GM19455 (cell line): Measurements from ENCODE around the gene FOXP2.

Source experiments
- ATAC-seq: cut with Tn5 transposase; IDR thresholded peaks from one replicate; pipeline ENCODE4 v1.9.1; 2021; ENCODE audit not compliant: unreplicated experiment

FOXP2 gene

DNA sequence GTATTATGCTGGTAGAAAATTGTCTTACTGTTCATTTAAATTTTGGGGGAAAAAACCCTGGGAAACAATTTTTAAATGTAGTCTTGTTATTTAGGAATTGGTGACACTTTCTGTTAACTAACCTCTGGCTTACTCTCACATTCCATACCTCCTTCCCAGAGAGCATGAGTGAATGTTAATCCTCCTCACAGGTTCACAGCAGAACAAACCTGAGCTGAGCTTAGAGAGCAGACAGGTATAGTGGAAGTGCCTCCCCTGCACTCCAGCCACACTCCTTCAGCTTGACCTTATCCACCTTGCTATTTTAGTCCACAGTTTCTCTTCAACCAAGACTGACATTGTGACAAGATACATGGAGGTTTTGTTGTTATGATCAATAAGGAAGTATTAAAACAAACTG, 235.9 kb downstream of the FOXP2 start:
- ATAC-seq, result no peak

DNA sequence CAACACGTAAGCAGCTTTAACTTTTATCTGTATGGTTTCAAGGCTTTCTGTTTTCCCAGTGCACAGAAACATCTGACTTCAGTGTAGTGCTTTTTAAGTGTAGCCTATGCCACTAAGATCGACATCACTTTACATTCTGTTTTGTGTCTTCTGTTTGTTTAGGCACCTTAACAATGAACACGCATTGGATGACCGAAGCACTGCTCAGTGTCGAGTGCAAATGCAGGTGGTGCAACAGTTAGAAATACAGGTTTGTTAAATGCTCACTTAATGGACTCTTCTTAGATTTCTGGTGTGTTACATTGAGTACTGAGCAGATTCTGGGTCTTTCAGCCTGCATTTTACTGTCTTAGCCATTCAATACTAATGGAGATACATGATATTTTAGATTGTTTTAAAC, 237.4 kb downstream of the FOXP2 start:
- no peak for ATAC-seq

DNA sequence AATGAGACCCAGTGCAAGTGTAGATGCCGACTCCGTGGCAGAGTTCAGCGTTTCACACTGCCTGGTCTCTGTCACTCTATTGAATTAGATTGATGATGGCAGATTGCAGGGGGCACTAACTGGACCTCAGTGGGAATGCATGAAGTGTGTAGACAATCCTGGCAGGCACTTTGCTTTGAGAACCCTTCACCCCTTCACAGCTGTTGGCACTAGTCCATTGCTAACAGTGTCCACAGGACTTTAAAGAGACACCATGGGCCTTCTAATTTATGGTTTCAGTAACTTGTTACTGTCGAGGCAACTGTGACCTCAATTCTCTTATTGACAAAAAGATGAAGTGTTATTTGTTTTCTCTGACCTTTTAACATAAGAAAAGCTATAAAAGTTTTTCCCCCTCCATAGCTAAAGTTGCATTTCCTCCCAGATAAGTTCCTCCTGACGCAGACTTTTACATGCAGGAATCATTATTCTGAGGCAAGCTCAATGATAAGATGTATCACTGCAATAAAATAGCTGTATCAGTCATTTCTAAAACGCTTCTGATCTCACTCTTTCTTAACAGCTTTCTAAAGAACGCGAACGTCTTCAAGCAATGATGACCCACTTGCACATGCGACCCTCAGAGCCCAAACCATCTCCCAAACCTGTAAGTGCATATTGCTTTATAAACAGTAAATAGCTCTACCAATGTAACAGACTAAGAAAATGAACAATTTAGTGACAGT, 238.9 kb downstream of the FOXP2 start:
- ATAC-seq, result no peak

DNA sequence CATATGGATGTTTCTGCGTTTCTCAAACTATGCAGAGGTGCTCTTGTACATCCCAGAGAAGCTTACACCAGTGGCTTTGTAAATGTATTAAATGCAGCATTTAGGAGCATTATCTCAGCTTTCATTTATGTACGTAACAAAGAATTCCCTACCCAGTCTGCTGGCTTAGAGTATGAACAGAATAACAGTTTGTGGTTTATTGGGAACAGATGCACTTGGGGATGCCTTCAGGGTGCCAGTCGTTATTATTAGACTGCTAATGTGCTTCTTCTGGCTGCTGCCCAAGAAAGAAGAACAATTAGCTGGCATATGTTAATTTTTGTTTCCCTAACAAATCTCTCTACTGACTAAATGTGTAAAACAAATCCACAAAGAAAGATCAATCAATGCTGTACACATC, 241.9 kb downstream of the FOXP2 start:
- no peak for ATAC-seq

DNA sequence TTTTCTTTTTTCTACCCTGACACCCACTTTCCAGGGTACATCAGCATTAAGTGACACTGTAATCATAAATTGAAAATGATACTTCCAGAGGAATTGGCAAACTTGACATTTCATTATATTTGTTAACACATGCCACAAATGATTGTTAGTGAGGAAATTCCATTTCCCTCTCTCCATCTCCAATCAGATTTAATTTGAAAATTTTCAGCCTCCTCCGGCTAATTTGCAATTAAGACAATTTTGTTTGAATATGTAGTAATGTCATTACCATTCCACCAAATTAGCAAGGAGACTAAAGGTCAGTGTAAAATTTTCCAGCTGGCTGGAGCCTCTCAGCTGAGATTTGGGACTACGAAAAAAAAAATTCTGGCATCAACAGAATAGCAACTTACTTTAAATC, 242.7 kb downstream of the FOXP2 start:
- no peak for ATAC-seq

DNA sequence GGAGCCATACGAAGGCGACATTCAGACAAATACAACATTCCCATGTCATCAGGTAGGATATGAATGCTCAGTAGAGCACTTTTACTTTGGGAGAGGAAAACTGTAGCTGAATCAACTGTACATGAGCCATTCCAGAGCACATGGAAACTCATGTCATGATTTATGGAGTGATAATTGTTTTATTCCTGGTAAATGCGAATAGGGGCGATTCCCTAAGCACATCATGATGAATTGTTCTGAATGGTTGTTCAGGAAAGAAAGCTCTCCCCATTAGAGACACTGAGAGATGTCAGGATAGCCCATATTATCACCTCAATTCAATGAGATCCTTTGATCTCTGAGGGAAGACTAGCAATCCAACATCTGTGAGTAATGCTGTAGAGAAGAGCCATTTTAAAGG, 243.6 kb downstream of the FOXP2 start:
- no peak for ATAC-seq

DNA sequence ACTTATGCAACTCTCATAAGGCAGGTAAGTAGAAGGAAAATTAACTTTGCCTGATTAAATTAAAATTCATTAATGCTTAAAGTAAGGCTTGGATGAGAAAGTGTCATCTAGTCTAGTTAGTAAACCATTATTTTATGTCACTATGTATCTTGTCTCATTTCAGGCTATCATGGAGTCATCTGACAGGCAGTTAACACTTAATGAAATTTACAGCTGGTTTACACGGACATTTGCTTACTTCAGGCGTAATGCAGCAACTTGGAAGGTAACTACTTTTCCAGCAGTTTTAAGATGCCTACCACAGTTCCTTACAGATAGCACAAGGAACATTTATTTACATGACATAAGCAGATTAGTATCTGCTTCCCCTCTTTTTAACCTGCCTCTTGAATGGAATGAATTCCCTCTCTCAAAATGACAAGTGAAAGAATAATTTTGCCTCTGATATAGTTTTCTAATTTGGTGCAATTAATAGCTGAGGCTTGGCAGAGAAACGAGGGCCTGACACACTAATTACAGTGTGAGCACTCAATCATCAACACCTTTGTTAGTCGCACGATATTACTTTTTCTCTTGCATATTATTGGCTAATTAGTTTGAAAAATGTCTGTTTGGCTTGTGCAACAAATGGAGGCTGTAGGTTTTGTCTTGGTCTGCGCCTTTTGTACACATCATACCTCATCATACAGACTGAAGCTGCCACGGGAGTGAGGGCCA, 245.0 kb downstream of the FOXP2 start:
- ATAC-seq, result no peak

DNA sequence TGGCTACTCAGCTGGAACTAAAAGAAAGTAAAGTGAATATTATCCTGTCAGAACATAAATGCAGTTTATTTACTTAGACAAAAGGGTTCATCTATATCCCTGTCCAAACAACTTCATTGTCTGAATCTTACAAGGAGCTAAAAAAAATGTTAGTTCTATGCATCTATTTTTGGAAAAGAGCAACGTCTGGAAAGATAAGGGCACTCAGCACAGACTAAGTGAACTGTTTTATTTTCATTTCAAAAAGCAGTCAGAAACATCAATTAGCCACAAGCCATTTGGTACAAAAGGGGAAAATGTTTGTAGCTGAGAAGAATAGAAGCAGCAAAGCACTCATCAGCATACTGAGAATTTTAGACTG, 245.5 kb downstream of the FOXP2 start:
- no peak for ATAC-seq

DNA sequence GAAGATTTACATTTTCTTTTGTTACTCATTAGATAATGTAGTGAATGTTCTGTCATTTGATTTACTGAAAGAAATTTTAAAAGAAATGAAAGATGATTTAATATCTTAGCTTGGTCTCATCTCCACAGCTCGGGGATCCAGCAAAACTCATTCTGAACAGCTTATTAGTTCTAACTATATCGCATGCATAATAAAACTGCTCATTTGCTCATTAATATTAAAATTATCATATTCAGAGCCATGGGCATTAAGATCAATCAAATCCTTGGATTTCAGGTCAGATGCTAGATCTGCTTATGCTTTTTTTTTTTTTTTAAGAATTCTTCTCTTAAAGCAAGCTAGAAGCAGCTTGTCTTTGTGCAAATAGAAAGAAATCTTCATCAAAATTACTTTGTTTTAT, 246.1 kb downstream of the FOXP2 start:
- no peak for ATAC-seq

DNA sequence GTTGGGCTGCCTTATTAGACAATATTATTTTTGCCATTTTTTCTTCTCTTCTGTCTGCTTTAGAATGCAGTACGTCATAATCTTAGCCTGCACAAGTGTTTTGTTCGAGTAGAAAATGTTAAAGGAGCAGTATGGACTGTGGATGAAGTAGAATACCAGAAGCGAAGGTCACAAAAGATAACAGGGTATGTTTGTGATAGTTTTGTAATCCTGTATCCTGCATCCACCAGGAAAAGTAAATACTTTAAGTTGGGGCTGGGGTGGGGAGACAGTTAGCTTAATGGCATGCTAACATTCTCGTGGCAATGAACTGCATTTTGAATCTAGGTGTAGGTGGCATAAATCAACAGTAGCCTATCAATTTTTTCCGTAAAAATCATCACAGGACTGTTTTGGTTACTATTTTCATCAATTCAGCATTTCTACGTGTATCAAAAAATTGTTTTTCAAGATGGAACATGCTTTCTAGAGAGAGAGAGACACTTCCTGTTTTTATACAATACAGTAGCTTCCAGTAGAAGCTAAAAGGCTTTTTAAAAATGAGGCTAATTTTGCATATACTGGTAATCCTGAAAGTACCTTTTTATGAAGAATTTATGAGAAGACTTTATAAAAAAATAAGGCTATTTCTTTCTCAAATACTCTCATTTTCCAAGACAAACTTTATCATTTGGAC, 247.5 kb downstream of the FOXP2 start:
- no peak for ATAC-seq

DNA sequence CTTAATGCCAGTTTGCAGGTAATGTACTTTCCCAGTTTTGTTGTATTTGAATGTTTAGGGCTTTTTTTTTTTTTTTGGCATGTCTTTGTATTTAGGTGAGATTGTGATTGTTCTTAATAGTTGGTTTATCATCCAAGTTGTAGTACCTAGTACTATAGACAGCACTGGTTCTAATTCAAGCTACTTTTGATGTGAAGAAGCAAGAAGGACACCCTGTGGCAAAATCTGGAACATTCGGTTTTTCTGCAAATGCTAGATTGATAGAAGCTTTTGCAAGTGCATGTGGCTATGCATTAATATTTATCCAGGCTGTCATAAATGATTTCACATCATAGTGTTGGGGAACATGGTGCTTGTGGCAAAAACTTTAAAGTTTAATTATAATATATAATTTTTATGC, 248.9 kb downstream of the FOXP2 start:
- no peak for ATAC-seq

DNA sequence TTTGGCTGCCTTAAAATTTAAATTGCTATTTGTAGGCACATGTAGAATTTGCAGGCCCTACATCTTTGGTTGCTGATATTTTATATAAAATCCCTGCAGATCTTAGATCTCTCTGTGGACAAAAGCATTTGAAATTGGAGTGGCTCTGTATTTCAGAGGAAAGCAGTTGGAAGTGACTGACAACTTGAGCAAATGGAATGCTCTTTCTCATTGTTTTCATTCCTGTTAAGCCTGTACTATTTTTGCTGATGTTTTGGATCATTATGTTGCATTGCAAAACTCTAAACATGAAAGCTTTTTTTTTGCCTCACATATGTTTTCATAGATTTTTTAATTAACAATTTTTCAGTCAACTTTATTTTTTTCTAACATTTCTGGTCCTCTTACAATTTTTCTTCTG, 256.1 kb downstream of the FOXP2 start:
- no peak for ATAC-seq

DNA sequence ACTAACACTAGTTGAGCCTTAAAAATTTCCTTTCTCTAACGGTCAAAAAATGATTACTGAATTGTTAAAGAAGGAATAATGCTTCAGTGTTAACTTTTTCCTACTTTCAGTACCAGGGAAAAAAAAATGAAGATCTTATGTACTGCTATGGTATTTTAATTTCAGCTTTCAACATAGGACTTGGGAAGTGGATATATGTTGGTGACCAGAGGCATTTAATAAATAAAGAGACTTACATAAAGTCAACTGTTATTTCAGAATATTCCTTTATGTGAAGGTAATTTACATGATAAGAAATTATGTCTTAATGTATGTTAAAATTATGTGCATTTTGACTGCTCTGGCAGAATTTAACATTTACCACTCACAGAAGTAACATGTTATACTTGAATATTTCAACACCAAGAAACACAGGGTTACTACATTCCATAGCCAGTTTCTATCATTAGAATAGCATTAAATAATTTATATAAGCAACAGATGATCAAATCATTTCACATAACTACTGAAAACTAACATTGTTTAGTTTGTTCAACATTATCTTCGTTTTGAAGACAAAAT, 257.0 kb downstream of the FOXP2 start:
- ATAC-seq, result no peak

DNA sequence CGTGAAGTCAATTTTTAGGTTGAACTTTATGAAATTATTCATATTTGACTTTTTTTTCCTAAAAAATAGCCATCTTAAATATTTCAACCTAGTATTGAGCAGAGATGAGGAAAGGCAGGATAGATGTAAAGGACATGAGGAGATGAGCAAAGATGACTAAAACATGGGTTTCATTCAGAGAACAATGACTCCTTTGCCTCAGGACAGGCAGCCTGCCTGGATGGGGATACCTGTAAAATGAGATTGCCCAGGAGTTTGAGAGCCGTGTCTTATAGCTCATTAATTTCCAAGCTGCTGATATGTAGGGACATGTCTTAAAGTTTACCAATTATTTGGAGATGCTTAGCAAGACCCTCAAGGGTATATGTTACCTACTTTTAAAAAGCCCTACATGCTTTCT, 263.5 kb downstream of the FOXP2 start:
- no peak for ATAC-seq

DNA sequence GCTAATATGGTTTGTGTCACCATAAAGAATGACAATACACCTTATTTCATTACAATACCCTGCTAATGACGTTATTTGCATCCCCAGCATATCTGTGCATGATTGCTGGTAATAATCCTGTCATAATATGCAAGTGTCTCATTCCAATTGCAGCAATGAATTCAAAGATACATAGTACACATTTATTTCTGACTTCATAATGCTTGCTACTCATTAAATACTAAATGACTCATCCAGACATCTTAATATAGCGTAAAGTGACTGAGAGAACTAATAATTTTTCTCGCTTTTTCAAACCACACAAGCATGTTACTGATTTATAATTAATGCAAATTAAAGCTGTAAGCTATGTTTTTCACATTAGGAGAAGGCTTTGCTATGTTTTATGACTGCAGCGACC, 272.6 kb downstream of the FOXP2 start:
- ATAC-seq, result no peak

DNA sequence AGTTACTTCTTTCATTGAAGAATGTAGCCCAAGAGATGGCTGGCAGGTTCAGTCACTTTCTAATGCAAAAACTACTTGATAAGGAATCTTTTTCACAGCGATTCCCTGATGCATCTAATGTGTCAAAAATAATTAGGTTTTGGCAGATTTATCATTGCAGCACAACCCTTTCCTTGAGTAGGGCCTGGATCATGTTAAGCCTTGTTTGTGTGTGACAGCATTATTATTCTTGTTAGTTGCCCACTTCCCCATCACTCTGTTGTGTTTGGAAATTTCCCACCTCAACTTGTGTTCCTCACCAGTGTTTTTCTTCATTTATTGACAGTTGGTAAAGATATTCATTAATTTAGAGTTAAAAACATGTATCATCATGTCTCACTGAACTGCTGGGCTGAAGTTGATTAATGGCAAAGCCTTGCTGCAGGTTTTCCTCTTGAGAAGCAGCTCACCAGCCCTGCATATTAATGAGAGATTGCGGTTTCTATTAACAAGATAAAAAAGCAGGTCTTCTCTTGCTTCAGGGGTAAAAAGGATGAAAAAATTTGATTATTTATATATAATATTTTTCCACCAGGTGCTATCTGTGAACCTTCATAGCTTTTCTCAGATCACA, 273.9 kb downstream of the FOXP2 start:
- no peak for ATAC-seq

DNA sequence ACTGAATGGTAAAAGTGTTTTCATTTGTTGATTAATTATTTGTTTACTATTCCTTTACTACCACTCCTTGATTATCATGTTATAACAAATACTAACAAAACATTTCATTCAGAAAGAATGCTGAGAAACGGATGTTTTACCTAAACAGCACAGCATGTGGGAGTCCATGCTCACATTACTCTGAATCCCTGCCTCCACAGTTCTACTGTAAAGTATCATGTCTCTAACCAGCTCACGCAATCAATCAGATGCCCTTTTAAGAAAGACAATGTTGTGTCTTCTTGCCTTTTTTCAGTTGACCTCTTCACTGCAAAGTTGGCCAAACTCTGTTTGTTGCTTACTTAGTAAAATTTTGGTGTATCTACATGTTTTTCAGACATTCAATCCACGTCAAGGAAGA, 274.8 kb downstream of the FOXP2 start:
- ATAC-seq, result no peak

DNA sequence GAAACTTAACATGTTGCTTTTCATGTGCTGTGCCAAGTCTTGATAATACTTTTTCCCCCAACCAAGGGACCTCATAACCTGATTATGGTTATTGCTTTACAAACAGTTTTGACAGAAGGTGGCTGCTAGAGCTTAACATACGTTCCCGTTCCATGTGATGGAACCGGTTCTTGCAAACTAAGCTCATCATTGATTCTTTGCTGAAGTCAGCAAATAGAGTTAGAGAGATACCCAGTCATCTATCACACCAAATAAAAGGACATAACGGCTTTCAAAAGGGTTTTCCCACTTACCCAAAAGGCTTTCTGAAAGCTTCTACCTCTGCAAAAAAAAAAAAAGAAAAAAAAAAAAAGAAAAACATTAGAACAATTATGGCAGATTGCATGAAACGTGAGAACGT, 277.0 kb downstream of the FOXP2 start:
- ATAC-seq, result no peak

DNA sequence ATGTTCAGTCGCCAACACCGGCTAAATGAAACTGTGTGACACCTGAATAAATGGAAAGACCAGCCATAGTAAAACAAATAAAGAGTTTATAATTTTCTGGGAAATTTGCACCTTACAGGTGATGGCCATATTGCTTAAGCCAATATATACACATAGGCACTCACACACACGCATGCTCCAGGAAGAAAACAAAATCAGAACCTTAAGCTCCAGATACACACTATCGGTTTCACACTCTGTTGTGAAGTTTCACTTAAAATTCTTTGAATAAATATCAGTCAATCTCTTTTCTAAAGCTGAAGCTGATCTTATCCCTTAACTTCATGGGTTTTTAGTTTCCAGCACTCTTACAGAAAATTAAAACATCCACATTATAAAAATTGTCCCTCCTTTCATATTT, 280.6 kb downstream of the FOXP2 start:
- no peak for ATAC-seq

DNA sequence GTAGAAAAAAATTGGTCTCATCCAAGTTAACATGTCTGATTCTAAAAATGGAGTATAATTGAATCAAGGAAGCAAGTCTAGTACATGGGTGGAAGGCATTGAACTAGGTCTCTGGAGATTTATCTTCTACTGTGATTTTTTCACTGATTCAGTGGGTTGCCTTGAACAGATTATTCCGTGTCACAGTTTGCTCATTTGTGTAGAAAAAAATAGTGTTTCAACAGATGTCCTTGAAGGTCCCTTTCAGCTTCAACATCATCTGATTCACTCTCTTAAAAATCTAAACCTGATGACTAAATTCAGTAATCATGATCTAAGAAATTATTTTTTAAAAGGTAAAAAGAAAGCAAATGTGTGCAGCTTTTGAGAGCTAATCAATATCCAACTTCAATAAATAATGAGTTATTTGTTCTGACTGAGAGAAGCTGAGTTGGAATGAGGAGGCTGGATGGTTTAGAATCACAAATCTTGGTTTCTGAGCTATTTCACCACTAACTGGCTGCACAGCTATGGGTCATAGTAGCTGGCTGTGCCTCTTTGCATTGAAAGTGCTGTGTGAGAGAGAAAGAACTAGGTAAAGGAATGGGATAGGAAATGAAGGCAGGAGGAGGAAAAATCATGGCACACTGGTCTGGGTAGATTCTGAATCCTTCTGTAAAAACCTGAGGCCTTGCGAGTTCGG, 285.8 kb downstream of the FOXP2 start:
- no peak for ATAC-seq

DNA sequence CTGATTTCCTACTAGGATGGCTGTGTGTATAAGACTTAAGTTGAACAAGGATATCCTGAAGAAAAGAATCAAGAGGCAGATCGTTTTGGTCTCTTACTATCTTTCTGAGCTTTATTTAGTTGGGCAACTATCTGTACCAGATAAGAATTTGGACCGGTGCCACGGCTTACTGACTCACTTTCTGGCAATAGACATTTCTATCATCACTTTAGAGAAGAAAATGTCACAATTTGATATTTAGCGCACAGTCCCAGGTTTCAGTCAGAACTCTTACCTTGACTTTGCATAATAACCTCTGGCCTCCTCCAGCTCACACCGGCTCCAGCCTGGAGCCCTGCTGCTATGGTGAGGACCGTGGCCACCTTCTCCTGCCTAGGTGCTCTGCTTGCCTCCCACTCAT, 289.1 kb downstream of the FOXP2 start:
- ATAC-seq, result no peak
